ENCODE results near the gene TMCC2. TPM values are rescaled to one million over a fixed set of nuclear protein-coding genes. Genes with fewer than 3 reads are reported as not detected.
A peak's percentile ranks its signal among the peaks of the same experiment; 100 is the strongest.

The TMCC2 gene
- total RNA-seq, 1 experiment from 2014 or later: 4.8 TPM

DNA sequence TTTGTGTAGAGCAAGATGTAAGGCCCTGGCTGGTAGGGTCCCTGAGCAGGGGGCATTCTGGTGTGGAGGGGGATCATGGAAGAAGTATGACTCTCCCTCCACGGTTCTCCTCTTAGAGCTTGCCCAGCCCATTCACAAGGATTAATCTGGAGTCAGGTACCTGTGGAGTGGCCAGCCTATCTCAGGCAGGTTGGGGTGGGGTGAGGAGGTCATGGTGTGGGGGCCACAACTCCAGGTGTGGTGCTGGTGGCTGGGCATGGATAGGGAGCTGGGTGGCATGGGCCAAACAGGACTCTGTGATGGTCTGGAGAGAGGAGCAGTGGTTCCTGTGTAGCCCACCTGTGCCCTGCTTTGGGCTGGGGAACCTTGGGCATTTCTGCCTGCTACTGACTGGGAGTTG is 32.3 kb downstream of the TMCC2 start:
- DNase-seq (ENCODE audit: low read depth): no peak

DNA sequence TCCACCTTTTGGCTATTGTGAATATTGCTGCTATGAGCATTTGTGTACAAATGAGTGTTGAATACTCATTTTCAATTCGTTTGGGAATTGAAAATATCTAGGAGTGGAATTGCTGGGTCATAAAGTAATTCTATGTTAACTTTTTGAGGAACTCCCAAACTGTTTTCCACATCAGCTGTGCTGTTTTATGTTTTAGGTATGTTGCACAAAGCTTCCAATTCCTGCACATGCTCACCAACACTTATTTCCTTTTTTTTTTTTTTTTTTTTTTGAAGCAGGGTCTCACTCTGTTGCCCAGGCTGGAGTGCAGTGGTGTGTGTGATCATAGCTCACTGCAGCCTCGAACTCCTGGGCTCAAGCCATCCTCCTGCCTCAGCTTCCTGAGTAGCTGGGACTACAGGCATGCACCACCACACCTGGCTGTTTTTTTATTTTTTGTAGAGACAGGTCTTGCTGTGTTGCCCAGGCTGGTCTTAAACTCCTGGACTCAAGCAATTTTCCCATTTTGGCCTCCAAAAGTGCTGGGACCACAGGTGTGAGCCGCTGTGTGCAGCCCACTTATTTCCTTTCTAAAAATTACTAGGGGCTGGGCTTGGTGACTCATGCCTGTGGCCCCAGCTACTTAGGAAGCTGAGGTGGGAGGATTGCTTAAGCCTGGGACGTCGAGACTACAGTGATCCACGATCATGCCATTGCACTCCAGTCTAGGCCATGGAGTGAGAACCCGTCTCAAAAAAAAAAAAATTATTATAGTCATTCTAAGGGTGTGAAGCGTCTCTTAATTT is 33.4 kb downstream of the TMCC2 start:
- DNase-seq (ENCODE audit: low read depth): peak; percentile 83

DNA sequence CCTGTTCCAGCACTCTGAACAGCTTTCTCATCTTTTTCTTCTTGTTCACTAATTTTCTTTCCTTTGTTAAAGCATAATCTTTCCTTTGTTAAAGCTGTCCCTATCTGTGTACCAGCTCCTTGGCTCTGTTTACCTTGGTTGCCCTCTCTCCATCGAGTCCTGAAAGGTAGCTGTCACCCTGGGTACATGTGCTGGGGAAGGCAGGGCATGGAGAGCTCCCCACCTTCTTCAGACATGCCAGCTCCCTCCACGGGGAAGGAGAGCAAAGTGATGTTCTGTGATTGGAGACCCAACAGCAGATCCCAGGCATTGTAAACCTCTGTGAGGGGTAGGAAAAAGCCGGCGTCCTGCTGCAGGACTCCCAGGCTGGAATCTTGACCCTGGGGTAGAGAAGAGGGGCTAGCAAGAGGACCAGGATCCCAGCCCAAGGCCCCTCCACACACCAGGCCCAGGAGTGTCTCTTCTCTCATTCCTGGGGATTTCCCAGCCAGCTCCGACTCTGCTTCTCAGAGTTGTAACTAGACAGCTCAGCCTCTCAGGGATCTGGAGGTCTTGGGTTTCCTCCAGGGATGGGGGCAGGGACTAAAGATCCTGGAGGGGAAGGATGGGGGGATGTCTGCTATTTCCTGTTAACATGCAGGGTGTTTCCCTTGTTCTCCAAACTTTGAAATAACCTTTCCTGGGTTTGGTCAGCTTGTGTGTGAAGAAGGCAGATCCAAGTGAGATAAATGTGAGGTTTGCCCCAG is 34.4 kb downstream of the TMCC2 start:
- peak; percentile 80 for DNase-seq (ENCODE audit: low read depth)

DNA sequence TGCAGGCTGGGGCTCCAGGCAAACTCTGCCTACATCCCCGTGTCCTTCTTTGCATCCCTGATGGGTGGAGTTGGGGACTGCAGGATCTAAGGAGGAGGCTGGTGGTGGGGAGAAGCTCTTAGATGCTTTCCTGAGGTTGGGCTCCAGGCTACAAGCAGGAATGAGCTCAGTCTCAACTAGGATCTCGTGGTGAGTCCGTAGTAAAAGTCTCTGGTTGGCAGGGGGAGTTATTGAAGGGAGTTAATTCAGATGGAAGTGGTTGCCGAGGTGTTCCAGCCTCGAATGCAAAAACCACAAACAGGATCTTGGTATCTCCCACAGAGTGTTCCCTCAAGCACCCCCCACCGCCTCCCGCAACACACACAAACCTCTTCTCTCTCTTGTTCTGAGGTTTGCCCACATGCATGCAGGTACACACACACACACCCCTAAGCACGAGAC is 35.0 kb downstream of the TMCC2 start:
- peak; percentile 45 for DNase-seq (ENCODE audit: low read depth)

DNA sequence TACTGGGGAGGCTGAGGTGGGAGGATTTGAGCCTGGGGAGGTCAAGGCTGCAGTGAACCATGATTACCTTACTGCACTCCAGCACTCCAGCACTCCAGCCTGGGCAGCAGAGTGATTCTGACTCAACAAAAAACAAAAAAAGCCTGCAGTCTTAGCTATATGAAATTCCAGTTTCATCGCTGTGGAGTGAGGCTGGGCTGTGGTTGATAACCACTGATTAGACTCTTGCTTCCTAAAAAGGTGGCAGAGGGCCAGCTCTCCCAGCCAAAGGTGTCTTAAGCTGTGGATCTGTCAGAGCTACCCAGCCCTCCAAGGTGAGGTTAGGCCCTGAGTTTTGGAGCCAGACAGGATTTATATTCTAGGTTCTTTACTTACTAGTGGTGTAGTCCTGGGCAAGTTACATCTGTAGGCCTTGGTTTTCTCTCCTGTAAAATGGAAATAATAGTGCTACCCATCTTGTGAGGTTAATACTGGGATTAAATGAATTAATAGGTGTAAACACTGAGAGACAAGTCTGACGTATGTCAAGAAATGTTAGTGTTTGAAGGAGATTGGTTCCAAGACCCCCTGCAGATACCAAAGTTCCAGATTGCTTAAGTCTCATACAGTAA is 35.9 kb downstream of the TMCC2 start:
- DNase-seq (ENCODE audit: low read depth): peak; percentile 75

DNA sequence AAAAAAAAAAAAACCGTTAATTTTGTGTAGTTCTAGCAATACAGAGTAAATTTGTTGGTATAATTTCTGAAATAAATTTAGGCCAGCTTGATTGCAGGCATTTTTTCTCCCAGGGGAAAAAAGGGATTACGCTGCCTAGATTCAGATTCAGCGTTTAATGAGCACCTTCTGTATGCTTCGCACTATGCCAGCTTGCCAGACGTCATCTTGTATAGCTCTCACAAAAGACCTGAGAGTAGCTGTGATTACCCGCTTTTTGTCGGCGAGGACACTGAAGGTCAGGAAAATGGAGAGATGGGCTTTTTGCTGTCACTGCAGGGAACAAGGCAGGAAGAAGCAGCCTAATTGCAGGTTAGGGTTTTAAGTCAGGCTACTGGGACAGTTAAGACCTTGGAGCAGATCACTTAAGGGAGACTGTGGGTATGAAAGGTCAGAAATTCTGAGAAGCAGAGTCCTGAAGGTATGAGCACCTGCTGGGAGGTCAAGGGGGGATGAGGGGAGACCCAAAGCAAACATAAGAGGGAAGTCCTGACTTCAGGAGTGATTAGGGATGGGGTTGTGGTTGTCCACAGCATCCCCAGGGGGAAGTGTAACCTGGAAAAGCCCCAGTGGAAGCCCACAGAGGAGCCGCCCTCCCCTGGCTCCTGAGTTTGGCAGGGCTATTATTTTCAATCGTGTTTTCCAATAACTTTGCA is 39.0 kb downstream of the TMCC2 start:
- DNase-seq (ENCODE audit: low read depth): no peak

DNA sequence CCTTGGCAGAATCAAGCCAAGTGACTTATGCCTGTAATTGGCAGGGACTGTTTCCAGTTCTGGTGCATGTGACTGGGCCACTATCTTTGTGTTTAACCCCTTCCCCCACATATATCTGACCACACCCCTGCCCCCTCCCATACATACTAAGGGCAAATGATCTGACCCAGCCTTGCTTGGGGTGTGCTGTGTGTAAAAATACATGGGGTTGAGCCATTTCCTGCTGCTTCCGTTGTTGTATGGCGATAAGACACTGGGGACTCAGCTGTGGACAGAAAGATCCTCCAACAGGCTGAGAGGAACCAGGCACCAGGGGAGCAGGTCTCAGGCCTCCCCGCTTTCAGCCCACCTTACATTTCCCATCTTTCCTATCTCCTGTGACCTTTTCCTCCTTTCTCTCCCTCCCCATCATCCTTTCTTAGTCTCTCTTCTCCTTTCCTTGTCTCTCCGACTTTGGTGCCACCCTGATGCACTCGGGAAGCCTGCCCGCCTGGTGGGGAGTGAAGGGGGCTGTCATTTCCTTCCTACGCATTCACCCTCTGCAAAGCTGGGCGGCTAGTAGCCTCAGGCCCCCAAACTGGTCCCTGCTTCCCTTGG is 39.7 kb downstream of the TMCC2 start:
- DNase-seq (ENCODE audit: low read depth): no peak

DNA sequence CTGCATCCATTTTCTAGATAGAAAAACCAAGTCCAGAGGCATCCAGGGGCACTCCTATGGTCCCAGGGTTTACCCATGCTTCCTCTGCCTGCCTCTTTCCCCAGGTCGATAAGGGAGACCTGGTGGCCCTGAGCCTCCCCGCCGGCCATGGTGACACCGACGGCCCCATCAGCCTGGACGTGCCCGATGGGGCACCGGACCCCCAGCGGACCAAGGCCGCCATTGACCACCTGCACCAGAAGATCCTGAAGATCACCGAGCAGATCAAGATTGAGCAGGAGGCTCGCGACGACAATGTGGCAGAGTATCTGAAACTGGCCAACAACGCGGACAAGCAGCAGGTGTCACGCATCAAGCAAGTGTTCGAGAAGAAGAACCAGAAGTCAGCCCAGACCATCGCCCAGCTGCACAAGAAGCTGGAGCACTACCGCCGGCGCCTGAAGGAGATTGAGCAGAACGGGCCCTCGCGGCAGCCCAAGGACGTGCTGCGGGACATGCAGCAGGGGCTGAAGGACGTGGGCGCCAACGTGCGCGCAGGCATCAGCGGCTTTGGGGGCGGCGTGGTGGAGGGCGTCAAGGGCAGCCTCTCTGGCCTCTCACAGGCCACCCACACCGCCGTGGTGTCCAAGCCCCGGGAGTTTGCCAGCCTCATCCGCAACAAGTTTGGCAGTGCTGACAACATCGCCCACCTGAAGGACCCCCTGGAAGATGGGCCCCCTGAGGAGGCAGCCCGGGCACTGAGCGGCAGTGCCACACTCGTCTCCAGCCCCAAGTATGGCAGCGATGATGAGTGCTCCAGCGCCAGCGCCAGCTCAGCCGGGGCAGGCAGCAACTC is 41.3 kb downstream of the TMCC2 start:
- no peak for DNase-seq (ENCODE audit: low read depth)

DNA sequence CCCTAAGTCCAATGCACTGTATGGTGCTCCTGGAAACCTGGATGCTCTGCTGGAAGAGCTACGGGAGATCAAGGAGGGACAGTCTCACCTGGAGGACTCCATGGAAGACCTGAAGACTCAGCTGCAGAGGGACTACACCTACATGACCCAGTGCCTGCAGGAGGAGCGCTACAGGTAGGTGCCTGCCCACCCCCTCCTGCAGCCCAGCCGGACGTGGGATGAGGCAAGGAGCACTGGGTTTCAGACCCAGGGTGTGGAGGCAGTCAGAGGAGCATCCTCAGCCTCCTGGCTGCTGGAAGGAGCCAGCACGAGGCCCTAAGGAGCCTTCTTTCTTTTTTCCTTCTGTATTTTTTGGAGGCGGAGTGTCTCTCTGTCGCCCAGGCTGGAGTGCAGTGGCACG is 42.0 kb downstream of the TMCC2 start:
- DNase-seq (ENCODE audit: low read depth): no peak

DNA sequence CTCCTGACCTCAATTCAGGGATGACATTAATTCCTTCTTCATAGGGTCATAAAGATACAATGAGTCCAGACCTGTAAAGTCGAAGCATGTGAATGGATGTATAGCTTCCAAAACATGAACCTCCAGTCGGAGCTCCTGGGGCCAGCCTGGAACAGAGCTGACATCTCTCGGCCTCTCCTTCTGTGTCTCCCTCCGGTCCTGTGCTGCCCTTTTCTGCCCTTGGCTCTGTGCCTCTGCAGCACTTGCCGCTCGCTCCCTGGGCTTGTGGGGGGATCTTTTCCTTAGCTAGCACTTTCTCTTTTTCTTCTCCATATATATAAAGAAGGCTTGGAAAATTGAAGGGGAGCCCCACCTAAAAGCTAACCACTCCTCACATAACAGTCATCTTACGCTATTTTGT is 42.5 kb downstream of the TMCC2 start:
- no peak for DNase-seq (ENCODE audit: low read depth)

DNA sequence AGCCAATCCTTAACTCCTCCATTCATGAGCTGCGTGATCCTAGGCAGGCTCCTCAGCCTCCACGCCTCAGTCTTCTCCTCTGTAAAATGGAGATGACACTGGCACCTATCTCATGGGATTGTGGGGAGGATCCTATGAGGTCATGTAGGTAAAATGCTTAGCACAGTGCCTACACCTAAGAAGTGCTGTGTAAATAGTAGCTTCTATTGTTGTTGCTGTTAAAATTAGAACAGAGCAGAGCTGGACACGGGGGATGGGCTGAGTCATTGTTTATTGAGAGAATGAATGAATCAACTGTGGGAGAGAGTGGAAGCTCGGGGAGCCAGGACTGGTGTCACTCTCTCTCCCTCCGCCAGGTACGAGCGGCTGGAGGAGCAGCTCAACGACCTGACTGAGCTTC is 43.0 kb downstream of the TMCC2 start:
- peak; percentile 60 for DNase-seq (ENCODE audit: low read depth)

DNA sequence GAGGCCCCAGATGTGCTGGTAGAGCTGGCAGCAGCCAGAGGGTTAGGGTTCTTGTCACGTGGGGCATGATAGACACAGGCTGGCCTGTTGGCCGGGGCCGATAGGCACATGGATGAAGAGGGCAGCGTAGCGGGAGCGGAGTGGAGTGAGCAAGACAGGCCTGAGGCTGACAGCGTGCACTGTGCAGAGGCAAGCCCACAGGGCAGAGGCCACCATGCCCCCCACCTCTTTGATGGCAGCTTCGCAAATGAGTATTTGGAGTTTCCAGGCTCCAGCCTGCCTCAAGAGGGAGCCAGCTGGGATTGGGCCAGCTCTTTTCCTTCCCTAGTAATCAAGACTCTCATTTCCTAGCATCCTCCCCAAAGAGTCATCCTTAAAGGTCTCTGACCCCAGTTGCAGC is 43.5 kb downstream of the TMCC2 start:
- no peak for DNase-seq (ENCODE audit: low read depth)

DNA sequence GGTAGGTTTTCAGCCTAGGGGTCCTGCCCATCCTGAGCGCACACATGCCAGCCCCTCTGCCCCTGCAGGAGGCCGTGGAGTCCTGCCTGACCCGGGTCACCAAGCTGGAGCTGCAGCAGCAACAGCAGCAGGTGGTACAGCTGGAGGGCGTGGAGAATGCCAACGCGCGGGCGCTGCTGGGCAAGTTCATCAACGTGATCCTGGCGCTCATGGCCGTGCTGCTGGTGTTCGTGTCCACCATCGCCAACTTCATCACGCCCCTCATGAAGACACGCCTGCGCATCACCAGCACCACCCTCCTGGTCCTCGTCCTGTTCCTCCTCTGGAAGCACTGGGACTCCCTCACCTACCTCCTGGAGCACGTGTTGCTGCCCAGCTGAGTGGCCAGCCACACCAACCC is 44.0 kb downstream of the TMCC2 start:
- DNase-seq (ENCODE audit: low read depth): no peak

DNA sequence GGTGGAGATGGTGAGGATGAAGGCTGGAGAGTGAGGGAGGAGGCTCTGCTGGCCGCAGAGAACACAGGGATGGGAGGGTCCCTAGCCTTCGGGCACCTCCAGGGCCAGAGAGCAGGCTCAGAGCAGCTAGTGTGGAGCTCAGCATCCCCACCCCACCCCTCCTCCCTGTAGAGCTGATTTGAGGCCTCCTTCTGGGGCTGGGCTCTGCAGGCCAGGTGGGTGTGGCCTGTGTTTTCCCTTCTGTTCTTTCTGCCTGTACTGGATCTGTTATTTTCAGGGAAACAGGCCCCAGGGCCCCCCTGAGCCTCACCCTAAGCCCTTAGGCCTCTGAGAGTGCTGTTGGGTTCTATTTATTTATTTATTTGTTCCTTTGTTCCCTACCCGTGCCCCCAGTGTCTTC is 44.8 kb downstream of the TMCC2 start:
- DNase-seq (ENCODE audit: low read depth): no peak

DNA sequence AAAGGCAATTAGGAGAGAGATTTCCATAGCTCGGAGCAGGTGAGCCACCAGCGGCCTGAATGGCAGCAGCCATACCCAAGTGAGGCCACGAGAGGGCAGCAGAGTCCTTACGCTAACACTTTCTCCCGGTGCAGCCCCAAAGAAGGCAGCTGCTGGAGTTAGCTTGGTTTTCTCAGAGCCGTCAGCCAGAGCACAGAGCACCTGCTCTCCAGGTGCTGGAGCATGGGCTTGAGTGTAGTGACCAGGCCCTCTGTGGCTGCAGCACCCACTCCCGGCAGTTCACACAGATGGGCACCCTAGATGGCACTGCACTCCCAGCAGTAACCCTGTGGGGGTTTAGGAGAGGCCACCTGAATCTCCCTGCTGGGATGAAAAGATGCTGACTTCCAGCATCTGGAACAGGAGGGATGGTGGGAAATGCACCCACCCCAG is 45.8 kb downstream of the TMCC2 start:
- peak; percentile 88 for DNase-seq (ENCODE audit: low read depth)

DNA sequence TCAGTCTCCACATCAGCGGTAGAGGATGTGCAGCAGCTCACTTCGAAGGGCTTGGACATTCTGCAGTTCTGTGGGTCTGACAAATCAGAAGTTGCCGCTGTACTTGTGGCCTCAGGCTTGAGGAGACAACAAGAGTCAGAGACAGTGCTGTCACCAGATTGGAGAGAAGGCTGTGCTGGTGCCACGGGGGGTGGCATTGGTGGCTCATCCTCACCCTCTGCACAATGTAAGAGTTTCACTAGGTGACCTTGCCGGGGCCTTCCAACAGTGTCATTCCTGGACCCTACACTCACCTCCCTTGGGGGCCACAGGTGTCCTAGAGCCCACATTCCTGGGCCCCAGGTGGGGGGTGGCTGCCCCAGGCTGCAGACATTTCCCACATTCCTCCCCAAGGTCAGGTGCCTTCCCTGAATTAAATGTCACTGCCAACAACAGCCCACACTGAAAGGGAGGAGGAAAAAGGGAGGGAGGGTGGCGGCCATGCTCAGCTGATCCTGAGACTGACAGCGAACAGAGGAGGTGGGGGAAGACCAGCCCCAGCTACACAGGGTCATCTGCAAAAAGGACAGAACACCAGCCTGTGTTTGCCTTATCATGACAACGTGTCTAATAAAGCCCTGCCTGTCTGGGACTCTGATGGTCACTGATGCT is 46.4 kb downstream of the TMCC2 start:
- DNase-seq (ENCODE audit: low read depth): peak; percentile 28

DNA sequence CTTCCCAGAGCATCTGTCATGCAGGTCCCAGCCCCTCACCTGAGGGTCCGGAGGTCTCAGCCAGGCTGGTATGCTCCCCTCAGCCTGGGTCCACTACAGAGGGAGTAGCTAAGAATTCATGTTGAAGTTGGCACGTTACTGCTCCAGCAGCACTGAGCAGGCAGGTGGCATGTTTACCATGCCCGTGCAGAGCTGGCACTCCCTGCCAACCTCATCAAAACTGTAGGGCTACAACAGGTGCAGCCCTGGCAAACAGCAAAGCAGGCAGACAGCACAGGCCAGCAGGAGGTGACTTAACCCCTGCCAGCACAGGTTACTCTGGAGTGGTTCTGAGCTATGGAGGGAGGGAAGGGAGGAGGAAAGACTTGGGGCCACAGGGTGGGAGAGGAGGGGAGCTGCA is 47.4 kb downstream of the TMCC2 start:
- no peak for DNase-seq (ENCODE audit: low read depth)

DNA sequence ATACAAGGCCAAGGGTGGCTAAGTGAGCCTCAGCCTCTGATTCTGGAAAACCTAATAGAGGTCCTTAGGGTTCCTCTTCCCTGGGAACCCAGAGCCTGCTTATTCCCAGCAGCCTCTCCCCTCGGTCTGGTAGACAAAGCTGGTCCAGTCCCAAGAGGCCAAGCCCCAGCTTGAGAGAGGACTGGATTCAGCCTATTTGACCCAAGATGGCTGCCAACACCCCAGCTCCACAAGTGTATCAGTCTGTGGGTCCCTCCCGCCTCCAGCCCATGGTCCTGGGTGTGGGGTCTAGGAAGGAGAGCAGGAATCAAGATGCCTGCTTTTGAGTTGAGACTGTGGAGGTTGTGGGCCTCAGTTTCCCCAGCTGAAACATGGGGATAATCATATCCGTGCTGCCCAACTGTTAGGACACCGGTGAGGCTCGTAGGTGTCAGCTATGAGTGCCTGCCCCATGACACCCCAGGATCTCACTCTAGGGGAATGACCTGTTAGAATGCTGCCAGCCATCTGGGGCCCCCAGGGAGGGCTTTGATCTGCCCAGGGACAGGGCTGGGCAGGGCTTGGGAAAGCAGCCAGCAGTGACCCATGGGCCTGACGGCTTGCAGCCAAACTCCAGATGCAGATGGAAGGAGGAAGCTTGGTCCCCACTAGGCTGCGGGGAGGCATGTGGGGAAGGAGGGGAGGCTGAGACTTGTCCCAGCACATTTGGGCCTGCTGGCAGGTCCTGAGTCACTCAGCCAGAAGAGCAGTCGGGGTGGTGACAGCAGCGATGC is 48.4 kb downstream of the TMCC2 start:
- no peak for DNase-seq (ENCODE audit: low read depth)

DNA sequence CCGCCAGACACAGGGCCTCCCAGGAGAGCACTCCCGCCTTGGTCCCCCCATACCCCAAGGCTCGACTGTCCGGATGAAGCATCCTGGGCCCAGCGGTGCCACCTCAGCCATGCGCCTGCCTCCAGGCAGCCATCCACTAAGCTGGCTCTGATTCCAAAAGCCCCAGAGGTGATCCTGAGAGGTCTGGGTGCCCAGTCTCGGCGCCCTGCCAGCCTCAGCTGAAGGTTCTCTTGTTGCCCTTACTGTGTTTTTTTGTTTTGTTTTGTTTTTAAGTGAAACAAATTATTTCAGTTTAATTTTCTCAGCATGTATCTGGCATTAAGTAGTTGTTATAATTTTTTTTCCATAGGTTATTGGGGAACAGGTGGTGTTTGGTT is 48.9 kb downstream of the TMCC2 start:
- no peak for DNase-seq (ENCODE audit: low read depth)

DNA sequence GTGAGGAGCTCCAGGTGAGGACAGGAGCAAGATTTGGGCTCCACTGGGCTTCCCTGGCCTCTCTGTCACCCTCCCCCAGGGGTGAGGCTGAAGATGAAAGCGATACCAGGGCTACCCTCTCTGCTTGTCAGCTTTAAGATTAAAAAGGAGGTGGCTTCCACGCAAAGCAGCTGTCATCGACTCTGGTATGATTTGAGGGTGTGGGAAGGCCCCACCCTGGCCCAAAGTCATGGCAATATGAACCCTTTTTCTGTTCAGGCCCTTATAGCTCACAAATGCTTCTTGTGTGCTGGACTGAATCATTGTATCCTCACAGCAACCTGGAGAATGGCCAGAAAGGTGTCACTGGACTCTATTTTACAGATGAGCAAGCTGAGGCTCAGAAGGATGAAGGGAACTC is 52.2 kb downstream of the TMCC2 start:
- DNase-seq (ENCODE audit: low read depth): no peak

Data from Daoy (cell line).